ENCODE data around the gene PCDHA13. TPM values are rescaled to one million over a fixed set of nuclear protein-coding genes. Genes with fewer than 3 reads are reported as not detected.
"Not testable (repeated sequence)": the region's sequence is repeated elsewhere in the genome, so short reads cannot be mapped to it uniquely, and the experiment has no call there.

PCDHA13 gene
- 0.54 and 0.86 TPM in 2 replicates for total RNA-seq (2014; rRNA removed; shearing (Covaris generic))

GRCh38 chr5:140881889-140882590, at the start of gene PCDHA13:
PCDHA13 (plus strand) TSS chr5:140882124; CDS start chr5:140882269, 145 bp downstream.
- peak; percentile 37 for DNase-seq (ENCODE audit: low spot score)
- in situ Hi-C loops (cut with HindIII; ENCODE audit: low sequenced_read_pairs) = no loop called here

GRCh38 chr5:140833993-140834392, 47.9 kb upstream of the PCDHA13 start, which contains the start of gene PCDHA7:
PCDHA7 (plus strand) TSS chr5:140834269; CDS start chr5:140834384, 115 bp downstream.
- peak; percentile 51 for DNase-seq (ENCODE audit: low spot score)
- in situ Hi-C loops (cut with HindIII; ENCODE audit: low sequenced_read_pairs) = no loop called here

- not testable (repeated sequence) for DNase-seq (ENCODE audit: low spot score)
These were observed 47.4 kb upstream of the PCDHA13 start for GRCh38 chr5:140834439-140835008.

GRCh38 chr5:140835622-140836510, 46.1 kb upstream of the PCDHA13 start:
- in situ Hi-C loops (cut with HindIII; ENCODE audit: low sequenced_read_pairs) = no loop called here
- no peak for DNase-seq (ENCODE audit: low spot score)

More at GRCh38 chr5:140834439-140835008, 47.4 kb upstream of the PCDHA13 start:
- in situ Hi-C loops (cut with HindIII; ENCODE audit: low sequenced_read_pairs) = not testable (repeated sequence)

- DNase-seq (ENCODE audit: low spot score) = peak; percentile 64
- in situ Hi-C loops (cut with HindIII; ENCODE audit: low sequenced_read_pairs) = no loop called here
These were observed 40.7 kb upstream of the PCDHA13 start, which contains the start of gene PCDHA8 for GRCh38 chr5:140840978-140841962. PCDHA8 (plus strand) TSS chr5:140841187; CDS start chr5:140841322, 135 bp downstream.

GRCh38 chr5:140842798-140843733, 38.9 kb upstream of the PCDHA13 start:
- in situ Hi-C loops (cut with HindIII; ENCODE audit: low sequenced_read_pairs) = no loop called here
- DNase-seq (ENCODE audit: low spot score) = no peak

GRCh38 chr5:140848139-140849102, 33.5 kb upstream of the PCDHA13 start, which contains the start of gene PCDHA9:
PCDHA9 (plus strand) TSS chr5:140848382; CDS start chr5:140848496, 114 bp downstream.
- in situ Hi-C loops (cut with HindIII; ENCODE audit: low sequenced_read_pairs); DNase-seq (ENCODE audit: low spot score): not testable (repeated sequence)

GRCh38 chr5:140849831-140850634, 31.9 kb upstream of the PCDHA13 start:
- DNase-seq (ENCODE audit: low spot score); in situ Hi-C loops (cut with HindIII; ENCODE audit: low sequenced_read_pairs): not testable (repeated sequence)

- peak; percentile 25 for DNase-seq (ENCODE audit: low spot score)
- in situ Hi-C loops (cut with HindIII; ENCODE audit: low sequenced_read_pairs) = no loop called here
These were observed 25.9 kb upstream of the PCDHA13 start, which contains the start of gene PCDHA10 for GRCh38 chr5:140855772-140856674. PCDHA10 (plus strand) TSS chr5:140855897; CDS start chr5:140856049, 152 bp downstream.

- in situ Hi-C loops (cut with HindIII; ENCODE audit: low sequenced_read_pairs) = no loop called here
- DNase-seq (ENCODE audit: low spot score) = no peak
These were observed 24.5 kb upstream of the PCDHA13 start for GRCh38 chr5:140857177-140857986.

GRCh38 chr5:140857987-140858240, 24.0 kb upstream of the PCDHA13 start:
- in situ Hi-C loops (cut with HindIII; ENCODE audit: low sequenced_read_pairs) = no loop called here
- no peak for DNase-seq (ENCODE audit: low spot score)

- DNase-seq (ENCODE audit: low spot score) = no peak
- in situ Hi-C loops (cut with HindIII; ENCODE audit: low sequenced_read_pairs) = no loop called here
These were observed 19.3 kb upstream of the PCDHA13 start for GRCh38 chr5:140862441-140863295.

Data from G401 (cell line).